ENCODE results near the gene ECM2.

DNA sequence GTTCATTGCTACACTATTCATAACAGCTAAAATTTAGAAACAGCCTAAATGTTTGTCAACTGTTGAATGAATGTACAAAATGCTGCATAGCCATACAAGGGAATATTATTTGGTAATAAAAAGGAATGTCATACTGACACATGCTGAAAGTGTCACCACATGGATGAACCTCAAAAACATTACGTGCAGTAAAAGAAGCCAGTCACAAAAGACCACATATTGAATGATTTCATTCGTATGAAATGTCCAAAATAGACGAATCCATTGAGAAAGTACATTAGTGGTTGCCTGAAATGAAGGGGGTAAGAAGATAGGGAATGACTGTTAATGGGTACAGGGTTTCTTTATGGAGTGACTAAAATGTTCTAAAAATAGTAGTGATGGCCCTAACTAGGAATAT is 11.6 kb upstream of the ECM2 start:
- TF ChIP-seq EZH2phosphoT487 (IDR thresholded peaks at IDR 0.05; ENCODE audit: insufficient read depth, low read depth): no peak
- no peak for TF ChIP-seq EZH2 (IDR thresholded peaks at IDR 0.05; ENCODE audit: insufficient read depth, poor library complexity, severe bottlenecking)

Data from GM23248 (cell line).